ENCODE results near the gene MEIS1. TPM values are rescaled to one million over a fixed set of nuclear protein-coding genes. Genes with fewer than 3 reads are reported as not detected.

The MEIS1 gene
- total and polyA plus RNA-seq, 2 donors (not counting 3 experiments of a cell fraction or from before 2014, with no cell fraction given) = 10.0 to 26.5 TPM

GRCh38 chr2:66526180-66526579 is 91.3 kb downstream of the MEIS1 start:
- no peak overlapping the region for H2AFZ ChIP-seq (ENCODE audit: low read depth, low read length)
- POLR2A ChIA-PET = no interaction called here
- no peaks in the 10 kb centered on the region for H3K27me3 ChIP-seq (ENCODE audit: control insufficient read depth in 2 of 2, insufficient read depth in 2 of 2, low read length in 2 of 2)
- no peaks in the 10 kb centered on the region for H4K20me1 ChIP-seq (replicated peaks; ENCODE audit: control insufficient read depth, extremely low read depth, insufficient read depth, low read length)
- H3K9me3 ChIP-seq (replicated peaks; ENCODE audit: control insufficient read depth, insufficient read depth, low read length) = no peaks in the 10 kb centered on the region
- H3K9me1 ChIP-seq (replicated peaks; ENCODE audit: control insufficient read depth, extremely low read depth, insufficient read depth, low read length) = no peaks in the 10 kb centered on the region
- DNase-seq (ENCODE audit: low read depth, low spot score) (no peak), FAIRE-seq (no peak)
- H3K36me3 ChIP-seq (ENCODE audit: control insufficient read depth in 2 of 2, extremely low read depth in 1 of 2, insufficient read depth in 2 of 2, low read length in 2 of 2) = no peaks in the 10 kb centered on the region
- no peaks in the 10 kb centered on the region for H3K4me1 ChIP-seq (ENCODE audit: control insufficient read depth, extremely low read depth, insufficient read depth, low read length)
- no TSS peak for BruUV-seq (replicated peaks)
- CTCF ChIA-PET = no interaction called here
- no peak for TF ChIP-seq MYC (IDR thresholded peaks at IDR 0.05; ENCODE audit: low read depth, low read length)
- no peak for TF ChIP-seq FOS (IDR thresholded peaks at IDR 0.05; ENCODE audit: borderline replicate concordance, insufficient read depth, low read length)
- TF ChIP-seq POLR2A (IDR thresholded peaks at IDR 0.05; ENCODE audit: low read depth, low read length) = no peak
- no peak overlapping the region for H3K27ac ChIP-seq (ENCODE audit: insufficient read depth, low read depth, low read length)
- dilution Hi-C loops (cut with MboI; ENCODE audit: extremely low pct_ligation_motif_present, low sequenced_read_pairs) (no loop called here), intact Hi-C loops (cut with micrococcal nuclease) (no loop called here)
- H3K4me2 ChIP-seq (ENCODE audit: insufficient read depth, low read length) = no peak overlapping the region
- H3K4me3 ChIP-seq (replicated peaks in 1 of 3; ENCODE audit: insufficient read depth in 1 of 3, low read depth in 1 of 3, low read length in 3 of 3) = no peak overlapping the region
- H3K9ac ChIP-seq (replicated peaks; ENCODE audit: extremely low read depth, insufficient read depth, low read length) = no peak overlapping the region
- H3K79me2 ChIP-seq (ENCODE audit: control insufficient read depth, insufficient read depth, low read length) = no peaks in the 10 kb centered on the region

DNA sequence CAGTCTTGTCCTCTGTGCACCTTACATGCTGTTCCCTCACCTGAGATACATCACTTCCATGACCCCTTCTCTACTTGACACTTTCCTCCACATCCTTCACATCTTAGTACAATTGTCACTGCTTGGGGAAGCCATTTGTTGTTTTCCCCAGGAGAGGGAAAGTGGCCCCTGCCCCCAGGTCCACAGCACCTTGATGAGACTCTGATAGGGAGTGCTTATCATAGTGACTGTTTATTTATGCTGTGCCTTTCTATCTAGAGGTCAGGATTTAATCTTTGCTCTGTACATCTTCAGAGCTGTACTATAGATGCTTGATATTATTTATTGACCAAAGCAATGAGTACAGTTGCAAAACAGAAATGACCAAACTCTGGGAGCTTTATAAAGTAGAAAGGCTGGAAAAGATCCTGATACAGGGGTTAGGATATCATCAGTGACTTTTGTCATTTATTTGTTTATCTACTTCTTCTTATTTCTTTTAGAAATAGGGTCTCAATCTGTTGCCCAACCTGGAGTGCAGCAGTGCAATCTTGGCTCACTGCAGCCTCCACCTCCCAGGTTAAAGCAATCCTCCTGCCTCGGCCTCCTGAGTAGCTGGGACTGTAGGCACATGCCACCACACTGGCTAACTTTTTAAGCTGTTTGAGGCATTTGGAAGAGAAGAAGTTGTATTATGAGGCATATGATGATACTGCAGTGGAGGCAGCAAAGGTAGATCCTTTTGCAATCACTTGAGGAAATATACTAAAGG is 94.2 kb downstream of the MEIS1 start:
- DNase-seq (ENCODE audit: low read depth, low spot score) (no peak), FAIRE-seq (no peak)
- TF ChIP-seq POLR2A (IDR thresholded peaks at IDR 0.05; ENCODE audit: low read depth, low read length) = no peak
- no peak for TF ChIP-seq JUN (IDR thresholded peaks at IDR 0.05; ENCODE audit: borderline replicate concordance, insufficient read depth, insufficient read length, low read depth)
- TF ChIP-seq, protein P1, sequence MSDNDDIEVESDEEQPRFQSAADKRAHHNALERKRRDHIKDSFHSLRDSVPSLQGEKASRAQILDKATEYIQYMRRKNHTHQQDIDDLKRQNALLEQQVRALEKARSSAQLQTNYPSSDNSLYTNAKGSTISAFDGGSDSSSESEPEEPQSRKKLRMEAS (IDR thresholded peaks at IDR 0.05; ENCODE audit: insufficient read depth, insufficient read length) = no peak
- Histone ChIP-seq H3K79me2 (ENCODE audit: control insufficient read depth, insufficient read depth, low read length) (no peaks in the 10 kb centered on the region), H3K27ac (ENCODE audit: insufficient read depth, low read depth, low read length) (no peak overlapping the region), H3K4me3 (replicated peaks in 1 of 3; ENCODE audit: insufficient read depth in 1 of 3, low read depth in 1 of 3, low read length in 3 of 3) (no peak overlapping the region), H3K36me3 (ENCODE audit: control insufficient read depth in 2 of 2, extremely low read depth in 1 of 2, insufficient read depth in 2 of 2, low read length in 2 of 2) (no peaks in the 10 kb centered on the region), H3K9me1 (replicated peaks; ENCODE audit: control insufficient read depth, extremely low read depth, insufficient read depth, low read length) (no peaks in the 10 kb centered on the region), H2AFZ (ENCODE audit: low read depth, low read length) (no peak overlapping the region), H4K20me1 (replicated peaks; ENCODE audit: control insufficient read depth, extremely low read depth, insufficient read depth, low read length) (no peaks in the 10 kb centered on the region), H3K9me3 (replicated peaks; ENCODE audit: control insufficient read depth, insufficient read depth, low read length) (no peaks in the 10 kb centered on the region), H3K27me3 (ENCODE audit: control insufficient read depth in 2 of 2, insufficient read depth in 2 of 2, low read length in 2 of 2) (no peaks in the 10 kb centered on the region), H3K4me1 (ENCODE audit: control insufficient read depth, extremely low read depth, insufficient read depth, low read length) (no peaks in the 10 kb centered on the region), H3K9ac (replicated peaks; ENCODE audit: extremely low read depth, insufficient read depth, low read length) (no peak overlapping the region), H3K4me2 (ENCODE audit: insufficient read depth, low read length) (no peak overlapping the region)
- intact Hi-C loops (cut with micrococcal nuclease) = no loop called here
- no TSS peak for BruUV-seq (replicated peaks)
- POLR2A ChIA-PET = no interaction called here
- dilution Hi-C loops (cut with MboI; ENCODE audit: extremely low pct_ligation_motif_present, low sequenced_read_pairs) = no loop called here
- CTCF ChIA-PET = interaction anchor here (0.6 kb wide), 1 partner anchor 20 kb away, joined by 3 read pairs; no protein-coding TSS in a partner anchor

All from endothelial cell of umbilical vein (primary cell).